HepG2 (cell line): ENCODE data around the gene LAMA5. TPM values are rescaled to one million over a fixed set of nuclear protein-coding genes. Genes with fewer than 3 reads are reported as not detected.

ENCODE experiments used
- AGO1 ChIP-seq: fragments of 200-400 bp; formaldehyde crosslinking; IDR thresholded peaks from 2 replicates; pipeline ENCODE4 v1.6.1; 2017; ENCODE audit warnings: mild to moderate bottlenecking, low read depth, low read length, moderate library complexity; ENCODE audit not compliant: poor library complexity, severe bottlenecking
- ERF ChIP-seq: IDR thresholded peaks from 2 replicates; pipeline ENCODE4 v1.6.1; 2018; ENCODE audit warnings: missing biosample characterization, missing genetic modification reagents
- HNRNPK ChIP-seq: fragments of 200-400 bp; formaldehyde crosslinking; IDR thresholded peaks from 2 replicates; pipeline ENCODE4 v1.6.1; 2018; ENCODE audit warnings: low read length, low read depth, moderate library complexity, mild to moderate bottlenecking; ENCODE audit not compliant: poor library complexity, severe bottlenecking
- HOXA7 ChIP-seq: sonication (generic); formaldehyde crosslinking; IDR thresholded peaks from 2 replicates; pipeline ENCODE4 v1.8.1; 2022; ENCODE audit warnings: mild to moderate bottlenecking, missing genetic modification reagents, moderate library complexity
- JUND ChIP-seq: sonication (generic); formaldehyde crosslinking; IDR thresholded peaks from 2 replicates; pipeline ENCODE4 v1.8.0; 2022; ENCODE audit warnings: mild to moderate bottlenecking, missing genetic modification reagents
- KAT8 ChIP-seq: IDR thresholded peaks from 2 replicates; pipeline ENCODE4 v1.6.1; 2016; ENCODE audit warnings: missing genetic modification reagents, missing compliant biosample characterization
- MXI1 ChIP-seq: IDR thresholded peaks from 3 replicates; pipeline ENCODE4 v1.6.1; 2012; ENCODE audit warnings: low read depth, low read length, inconsistent platforms, borderline replicate concordance
- SSRP1 ChIP-seq: IDR thresholded peaks from 2 replicates; pipeline ENCODE4 v1.6.1; 2016; ENCODE audit warnings: control low read depth
- SUZ12 ChIP-seq: fragments of 150-350 bp; IDR thresholded peaks from 2 replicates; pipeline ENCODE4 v1.6.1; 2014; ENCODE audit warnings: low read depth, low read length
- ZBTB42 ChIP-seq: sonication (generic); formaldehyde crosslinking; IDR thresholded peaks from 2 replicates; pipeline ENCODE4 v1.5.0; 2020; ENCODE audit warnings: mild to moderate bottlenecking, missing genetic modification reagents
- ZFP1 ChIP-seq: IDR thresholded peaks from 2 replicates; pipeline ENCODE4 v1.6.1; 2016
- ZNF143 ChIP-seq: sonication (generic); formaldehyde crosslinking; IDR thresholded peaks from 2 replicates; pipeline ENCODE4 v1.4.0; 2020; ENCODE audit warnings: missing genetic modification reagents
- ZNF367 ChIP-seq: sonication (generic); formaldehyde crosslinking; IDR thresholded peaks from 2 replicates; pipeline ENCODE4 v1.4.0; 2020; ENCODE audit warnings: missing genetic modification reagents, borderline replicate concordance
- polyA plus RNA-seq, 8 experiments: library from polyadenylated mRNA; depleted of rRNA in 3 of 8; stranded (reverse) in 7 of 8; unstranded in 1 of 8; fragments of >200 nt; fragmentation: Illumina TruSeq in 4 of 8; extraction: Trizol in 4 of 8; gene quantifications; 2 replicates each; pipeline versions ENCODE4 v1.2.1 to v1.2.3, GENCODE V29; 2011 to 2016; ENCODE audit warnings: low read depth in 4 of 8, missing spikeins in 1 of 8, mixed read lengths in 1 of 8; ENCODE audit not compliant: insufficient read depth in 1 of 8
- total RNA-seq, 5 experiments: library from RNA; depleted of rRNA; stranded (reverse); fragments of >200 nt; fragmentation: Illumina TruSeq; extraction: Trizol; gene quantifications; 2 replicates each; pipeline ENCODE4 v1.2.3, GENCODE V29; 2016; ENCODE audit warnings: low read depth in 1 of 5
- TF ChIP-seq, protein P1 (sequence below): sonication (generic); formaldehyde crosslinking; IDR thresholded peaks from 2 replicates; pipeline ENCODE4 v1.4.0; 2020; ENCODE audit warnings: missing genetic modification reagents, borderline replicate concordance
- TF ChIP-seq, protein P2 (sequence below): IDR thresholded peaks from 2 replicates; pipeline ENCODE4 v1.6.1; 2016; ENCODE audit warnings: mild to moderate bottlenecking
- TF ChIP-seq, protein P3 (sequence below): sonication (generic); formaldehyde crosslinking; IDR thresholded peaks from 2 replicates; pipeline ENCODE4 v1.5.0; 2020; ENCODE audit warnings: missing genetic modification reagents
- TF ChIP-seq, protein P4 (sequence below): sonication (generic); formaldehyde crosslinking; IDR thresholded peaks from 2 replicates; pipeline ENCODE4 v1.5.1; 2020; ENCODE audit warnings: mild to moderate bottlenecking, missing genetic modification reagents
- TF ChIP-seq, protein P5 (sequence below): sonication (generic); formaldehyde crosslinking; conservative IDR thresholded peaks from 2 replicates; pipeline ENCODE4 v1.4.0; 2020; ENCODE audit warnings: missing genetic modification reagents

The LAMA5 gene
- total and polyA plus RNA-seq, 2 of the 13 experiments (the other 11 are each of a cell fraction or from before 2014, with no cell fraction given) = 21.0 to 44.7 TPM

DNA sequence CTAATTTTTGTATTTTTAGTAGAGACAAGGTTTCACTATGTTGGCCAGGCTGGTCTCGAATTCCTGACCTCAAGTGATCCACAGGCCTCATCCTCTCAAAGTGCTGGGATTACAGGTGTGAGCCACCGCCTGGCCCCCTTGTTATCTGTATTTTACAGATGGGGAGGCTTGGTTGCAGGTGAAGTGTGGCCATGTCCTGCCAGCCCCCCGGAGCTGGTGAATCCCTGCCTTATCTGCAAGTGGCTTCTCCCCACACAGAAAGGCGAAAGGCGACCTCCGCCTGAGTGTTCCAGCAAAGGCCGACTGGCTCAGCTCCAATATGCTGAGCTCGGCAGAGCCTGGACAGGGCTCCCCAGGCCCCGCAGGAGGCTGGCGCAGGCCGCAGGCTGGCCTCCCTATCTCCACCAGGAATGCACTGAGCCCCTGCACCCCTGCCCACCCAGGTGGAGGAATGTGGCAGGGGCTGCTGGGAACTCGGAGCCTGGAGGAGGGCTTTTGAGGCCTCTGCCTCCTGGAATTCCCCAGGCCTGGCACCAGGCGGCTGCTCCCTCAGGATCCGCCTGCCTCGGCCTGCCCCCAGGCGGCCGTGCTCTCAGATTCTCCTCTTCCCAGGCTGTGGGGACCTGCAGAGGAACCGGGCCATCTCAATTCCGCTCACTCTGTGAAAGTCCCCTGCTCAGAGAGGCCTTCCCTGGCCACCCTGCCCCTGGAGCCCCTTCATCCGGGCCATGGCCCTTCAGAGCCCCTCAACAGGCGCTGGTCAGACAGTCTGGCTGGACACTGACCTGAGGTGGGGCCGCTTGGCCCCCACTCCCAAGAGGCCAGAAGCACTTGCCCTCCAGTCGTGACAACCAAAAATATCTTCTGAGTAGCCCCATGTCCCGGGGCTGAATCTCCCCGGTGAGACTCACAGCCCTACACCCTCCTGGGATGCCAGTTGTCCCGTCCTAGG, 9.3 kb upstream of the LAMA5 start (continued):
- TF ChIP-seq, protein P1, sequence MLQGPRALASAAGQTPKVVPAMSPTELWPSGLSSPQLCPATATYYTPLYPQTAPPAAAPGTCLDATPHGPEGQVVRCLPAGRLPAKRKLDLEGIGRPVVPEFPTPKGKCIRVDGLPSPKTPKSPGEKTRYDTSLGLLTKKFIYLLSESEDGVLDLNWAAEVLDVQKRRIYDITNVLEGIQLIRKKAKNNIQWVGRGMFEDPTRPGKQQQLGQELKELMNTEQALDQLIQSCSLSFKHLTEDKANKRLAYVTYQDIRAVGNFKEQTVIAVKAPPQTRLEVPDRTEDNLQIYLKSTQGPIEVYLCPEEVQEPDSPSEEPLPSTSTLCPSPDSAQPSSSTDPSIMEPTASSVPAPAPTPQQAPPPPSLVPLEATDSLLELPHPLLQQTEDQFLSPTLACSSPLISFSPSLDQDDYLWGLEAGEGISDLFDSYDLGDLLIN = no peak; the same call in 1 of the 2 replicates
- TF ChIP-seq SSRP1 (no peak), SUZ12 (no peak; the same call in 1 of the 2 replicates), ERF (CRISPR knock-in tag) (peak; percentile 90; the same call in 1 of the 2 replicates), ZBTB42 (CRISPR knock-in tag) (no peak; the same call in 1 of the 2 replicates), ZNF143 (CRISPR knock-in tag) (peak; percentile 89), KAT8 (CRISPR knock-in tag) (peak; percentile 90), JUND (CRISPR knock-in tag) (peak; percentile 76; the same call in 1 of the 2 replicates), ZFP1 (CRISPR knock-in tag) (no peak), MXI1 (peak; percentile 68; the same call in 1 of the 3 replicates), HNRNPK (no peak), HOXA7 (CRISPR knock-in tag) (no peak), AGO1 (peak; percentile 84), ZNF367 (CRISPR knock-in tag) (0 out of 2 replicates have a peak, but pooled peaks have one; percentile 25)
- TF ChIP-seq, protein P2, sequence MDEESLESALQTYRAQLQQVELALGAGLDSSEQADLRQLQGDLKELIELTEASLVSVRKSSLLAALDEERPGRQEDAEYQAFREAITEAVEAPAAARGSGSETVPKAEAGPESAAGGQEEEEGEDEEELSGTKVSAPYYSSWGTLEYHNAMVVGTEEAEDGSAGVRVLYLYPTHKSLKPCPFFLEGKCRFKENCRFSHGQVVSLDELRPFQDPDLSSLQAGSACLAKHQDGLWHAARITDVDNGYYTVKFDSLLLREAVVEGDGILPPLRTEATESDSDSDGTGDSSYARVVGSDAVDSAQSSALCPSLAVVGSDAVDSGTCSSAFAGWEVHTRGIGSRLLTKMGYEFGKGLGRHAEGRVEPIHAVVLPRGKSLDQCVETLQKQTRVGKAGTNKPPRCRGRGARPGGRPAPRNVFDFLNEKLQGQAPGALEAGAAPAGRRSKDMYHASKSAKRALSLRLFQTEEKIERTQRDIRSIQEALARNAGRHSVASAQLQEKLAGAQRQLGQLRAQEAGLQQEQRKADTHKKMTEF (CRISPR knock-in tag) = peak; percentile 89; the same call in 1 of the 2 replicates
- TF ChIP-seq, protein P3, sequence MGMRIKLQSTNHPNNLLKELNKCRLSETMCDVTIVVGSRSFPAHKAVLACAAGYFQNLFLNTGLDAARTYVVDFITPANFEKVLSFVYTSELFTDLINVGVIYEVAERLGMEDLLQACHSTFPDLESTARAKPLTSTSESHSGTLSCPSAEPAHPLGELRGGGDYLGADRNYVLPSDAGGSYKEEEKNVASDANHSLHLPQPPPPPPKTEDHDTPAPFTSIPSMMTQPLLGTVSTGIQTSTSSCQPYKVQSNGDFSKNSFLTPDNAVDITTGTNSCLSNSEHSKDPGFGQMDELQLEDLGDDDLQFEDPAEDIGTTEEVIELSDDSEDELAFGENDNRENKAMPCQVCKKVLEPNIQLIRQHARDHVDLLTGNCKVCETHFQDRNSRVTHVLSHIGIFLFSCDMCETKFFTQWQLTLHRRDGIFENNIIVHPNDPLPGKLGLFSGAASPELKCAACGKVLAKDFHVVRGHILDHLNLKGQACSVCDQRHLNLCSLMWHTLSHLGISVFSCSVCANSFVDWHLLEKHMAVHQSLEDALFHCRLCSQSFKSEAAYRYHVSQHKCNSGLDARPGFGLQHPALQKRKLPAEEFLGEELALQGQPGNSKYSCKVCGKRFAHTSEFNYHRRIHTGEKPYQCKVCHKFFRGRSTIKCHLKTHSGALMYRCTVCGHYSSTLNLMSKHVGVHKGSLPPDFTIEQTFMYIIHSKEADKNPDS (CRISPR knock-in tag) = peak; percentile 65; the same call in 1 of the 2 replicates
- TF ChIP-seq, protein P4, sequence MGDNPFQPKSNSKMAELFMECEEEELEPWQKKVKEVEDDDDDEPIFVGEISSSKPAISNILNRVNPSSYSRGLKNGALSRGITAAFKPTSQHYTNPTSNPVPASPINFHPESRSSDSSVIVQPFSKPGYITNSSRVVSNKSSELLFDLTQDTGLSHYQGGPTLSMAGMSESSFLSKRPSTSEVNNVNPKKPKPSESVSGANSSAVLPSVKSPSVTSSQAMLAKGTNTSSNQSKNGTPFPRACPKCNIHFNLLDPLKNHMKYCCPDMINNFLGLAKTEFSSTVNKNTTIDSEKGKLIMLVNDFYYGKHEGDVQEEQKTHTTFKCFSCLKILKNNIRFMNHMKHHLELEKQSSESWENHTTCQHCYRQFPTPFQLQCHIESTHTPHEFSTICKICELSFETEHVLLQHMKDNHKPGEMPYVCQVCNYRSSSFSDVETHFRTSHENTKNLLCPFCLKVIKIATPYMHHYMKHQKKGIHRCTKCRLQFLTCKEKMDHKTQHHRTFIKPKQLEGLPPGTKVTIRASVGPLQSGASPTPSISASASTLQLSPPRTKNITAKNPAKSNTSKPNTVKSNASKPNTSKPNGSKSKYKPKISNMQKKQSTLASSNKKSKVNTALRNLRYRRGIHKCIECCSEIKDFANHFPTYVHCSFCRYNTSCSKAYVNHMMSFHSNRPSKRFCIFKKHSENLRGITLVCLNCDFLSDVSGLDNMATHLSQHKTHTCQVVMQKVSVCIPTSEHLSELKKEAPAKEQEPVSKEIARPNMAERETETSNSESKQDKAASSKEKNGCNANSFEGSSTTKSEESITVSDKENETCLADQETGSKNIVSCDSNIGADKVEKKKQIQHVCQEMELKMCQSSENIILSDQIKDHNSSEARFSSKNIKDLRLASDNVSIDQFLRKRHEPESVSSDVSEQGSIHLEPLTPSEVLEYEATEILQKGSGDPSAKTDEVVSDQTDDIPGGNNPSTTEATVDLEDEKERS (CRISPR knock-in tag) = peak; percentile 90
- TF ChIP-seq, protein P5, sequence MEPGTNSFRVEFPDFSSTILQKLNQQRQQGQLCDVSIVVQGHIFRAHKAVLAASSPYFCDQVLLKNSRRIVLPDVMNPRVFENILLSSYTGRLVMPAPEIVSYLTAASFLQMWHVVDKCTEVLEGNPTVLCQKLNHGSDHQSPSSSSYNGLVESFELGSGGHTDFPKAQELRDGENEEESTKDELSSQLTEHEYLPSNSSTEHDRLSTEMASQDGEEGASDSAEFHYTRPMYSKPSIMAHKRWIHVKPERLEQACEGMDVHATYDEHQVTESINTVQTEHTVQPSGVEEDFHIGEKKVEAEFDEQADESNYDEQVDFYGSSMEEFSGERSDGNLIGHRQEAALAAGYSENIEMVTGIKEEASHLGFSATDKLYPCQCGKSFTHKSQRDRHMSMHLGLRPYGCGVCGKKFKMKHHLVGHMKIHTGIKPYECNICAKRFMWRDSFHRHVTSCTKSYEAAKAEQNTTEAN = peak; percentile 17
